Measurements from ENCODE around the gene FSHR. TPM values are rescaled to one million over a fixed set of nuclear protein-coding genes. Genes with fewer than 3 reads are reported as not detected.

The FSHR gene
- total and polyA plus RNA-seq, 2 experiments from 2014 or later = not detected

GRCh38 chr2:49111456-49111855 is 42.9 kb downstream of the FSHR start:
- no peak overlapping the region for H3K27ac ChIP-seq (ENCODE audit: low read depth)
- no peak overlapping the region for H3K4me2 ChIP-seq
- no peak overlapping the region for H2AFZ ChIP-seq
- no peaks in the 10 kb centered on the region for H3K27me3 ChIP-seq (ENCODE audit: insufficient read depth)
- H4K20me1 ChIP-seq (replicated peaks; ENCODE audit: insufficient read depth) = no peaks in the 10 kb centered on the region
- H3K9me3 Mint-ChIP-seq = no peaks in the 10 kb centered on the region
- DNase-seq (ENCODE audit: low spot score) = no peak
- H3K4me1 Mint-ChIP-seq = 0 out of 3 replicates have a peak, but pooled peaks cover 2% of the 10 kb centered on the region
- H3K36me3 Mint-ChIP-seq (ENCODE audit: low read depth) = no peaks in the 10 kb centered on the region
- no peaks in the 10 kb centered on the region for H3K79me2 ChIP-seq (replicated peaks; ENCODE audit: insufficient read depth)
- H3K4me3 Mint-ChIP-seq = no peak overlapping the region
- H3K27me3 Mint-ChIP-seq (ENCODE audit: insufficient read depth, low read depth, poor library complexity) = no peaks in the 10 kb centered on the region
- no peak overlapping the region for H3K4me3 ChIP-seq
- ATAC-seq = no peak
- H3K9me2 ChIP-seq (ENCODE audit: insufficient read depth) = no peaks in the 10 kb centered on the region
- H3K36me3 ChIP-seq (ENCODE audit: insufficient read depth) = no peaks in the 10 kb centered on the region
- H3K27ac Mint-ChIP-seq = no peak overlapping the region
- TF ChIP-seq ZNF114 (CRISPR knock-in tag; IDR thresholded peaks at IDR 0.05) = no peak
- no peak for TF ChIP-seq EZH2 (IDR thresholded peaks at IDR 0.05; ENCODE audit: low read depth, unreplicated experiment)
- no peak for TF ChIP-seq ZNF462 (CRISPR knock-in tag; IDR thresholded peaks at IDR 0.05)
- no peak for TF ChIP-seq POLR2AphosphoS5 (IDR thresholded peaks at IDR 0.05; ENCODE audit: low read depth)
- no peak for TF ChIP-seq STAT1 (IDR thresholded peaks at IDR 0.05; ENCODE audit: unreplicated experiment)
- TF ChIP-seq EZH2phosphoT487 (IDR thresholded peaks at IDR 0.05; ENCODE audit: unreplicated experiment) = no peak
- no peak for TF ChIP-seq JUNB (IDR thresholded peaks at IDR 0.05; ENCODE audit: unreplicated experiment)
- TF ChIP-seq, protein P1, sequence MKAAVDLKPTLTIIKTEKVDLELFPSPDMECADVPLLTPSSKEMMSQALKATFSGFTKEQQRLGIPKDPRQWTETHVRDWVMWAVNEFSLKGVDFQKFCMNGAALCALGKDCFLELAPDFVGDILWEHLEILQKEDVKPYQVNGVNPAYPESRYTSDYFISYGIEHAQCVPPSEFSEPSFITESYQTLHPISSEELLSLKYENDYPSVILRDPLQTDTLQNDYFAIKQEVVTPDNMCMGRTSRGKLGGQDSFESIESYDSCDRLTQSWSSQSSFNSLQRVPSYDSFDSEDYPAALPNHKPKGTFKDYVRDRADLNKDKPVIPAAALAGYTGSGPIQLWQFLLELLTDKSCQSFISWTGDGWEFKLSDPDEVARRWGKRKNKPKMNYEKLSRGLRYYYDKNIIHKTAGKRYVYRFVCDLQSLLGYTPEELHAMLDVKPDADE (IDR thresholded peaks at IDR 0.05) = no peak
- no peak for TF ChIP-seq CREB1 (CRISPR knock-in tag; IDR thresholded peaks at IDR 0.05; ENCODE audit: low read depth)
- TF ChIP-seq ZNF331 (CRISPR knock-in tag; IDR thresholded peaks at IDR 0.05; ENCODE audit: low read depth) = no peak
- no peak for TF ChIP-seq NANOG (IDR thresholded peaks at IDR 0.05; ENCODE audit: borderline replicate concordance)
- no peak for TF ChIP-seq CTCF (conservative IDR thresholded peaks at IDR 0.05; ENCODE audit: low read depth in 2 of 2)
- TF ChIP-seq REST (IDR thresholded peaks at IDR 0.05; ENCODE audit: unreplicated experiment) = no peak
- H3F3A ChIP-seq (replicated peaks; ENCODE audit: low read depth) = no peaks in the 10 kb centered on the region
- no peaks in the 10 kb centered on the region for H3K4me1 ChIP-seq (ENCODE audit: insufficient read depth)
